ENCODE results near the gene PIGA.
"Not testable (repeated sequence)": the region's sequence is repeated elsewhere in the genome, so short reads cannot be mapped to it uniquely, and the experiment has no call there.

The PIGA gene

GRCh38 chrX:15292861-15293260, 42.5 kb downstream of the PIGA start:
- no peaks in the 10 kb centered on the region for H3K9me3 Mint-ChIP-seq
- H3K4me1 Mint-ChIP-seq = no peaks in the 10 kb centered on the region
- H3K4me3 Mint-ChIP-seq = no peak overlapping the region
- H3K27me3 Mint-ChIP-seq (ENCODE audit: low read depth) = no peaks in the 10 kb centered on the region
- no peak for TF ChIP-seq CTCF (IDR thresholded peaks at IDR 0.05; ENCODE audit: unreplicated experiment in 3 of 3)
- H3K36me3 Mint-ChIP-seq (ENCODE audit: low read depth) = no peaks in the 10 kb centered on the region
- H3K27ac Mint-ChIP-seq = no peak overlapping the region

- Mint-ChIP-seq H3K4me1 (no peaks in the 10 kb centered on the region), H3K36me3 (ENCODE audit: low read depth) (no peaks in the 10 kb centered on the region), H3K27ac (peak overlapping the region in 1 of 3 experiments; percentile 16), H3K4me3 (no peak overlapping the region), H3K27me3 (ENCODE audit: low read depth) (no peaks in the 10 kb centered on the region), H3K9me3 (peaks cover 6% of the 10 kb centered on the region)
- TF ChIP-seq CTCF (IDR thresholded peaks at IDR 0.05; ENCODE audit: unreplicated experiment in 3 of 3) = no peak
Observed at GRCh38 chrX:15277604-15278003, 57.7 kb downstream of the PIGA start.

- Mint-ChIP-seq H3K9me3 (no peaks in the 10 kb centered on the region), H3K27me3 (ENCODE audit: low read depth) (no peaks in the 10 kb centered on the region), H3K27ac (no peak overlapping the region), H3K4me1 (peaks cover 6% of the 10 kb centered on the region), H3K36me3 (ENCODE audit: low read depth) (no peaks in the 10 kb centered on the region), H3K4me3 (no peak overlapping the region)
- TF ChIP-seq CTCF (IDR thresholded peaks at IDR 0.05; ENCODE audit: unreplicated experiment in 3 of 3) = no peak
Observed at GRCh38 chrX:15274946-15275345, 60.4 kb downstream of the PIGA start.

GRCh38 chrX:15273275-15273674, 62.0 kb downstream of the PIGA start:
- not testable (repeated sequence) for H3K4me3 Mint-ChIP-seq; H3K27ac Mint-ChIP-seq; H3K27me3 Mint-ChIP-seq (ENCODE audit: low read depth); H3K36me3 Mint-ChIP-seq (ENCODE audit: low read depth); H3K9me3 Mint-ChIP-seq
- H3K4me1 Mint-ChIP-seq = peaks cover 11% of the 10 kb centered on the region

- no peak for TF ChIP-seq CTCF (IDR thresholded peaks at IDR 0.05; ENCODE audit: unreplicated experiment in 3 of 3)
- H3K27ac Mint-ChIP-seq = peak overlapping the region in 2 of 3 experiments; percentile 4 to 22
- H3K36me3 Mint-ChIP-seq (ENCODE audit: low read depth) = no peaks in the 10 kb centered on the region
- no peak overlapping the region for H3K4me3 Mint-ChIP-seq
- no peaks in the 10 kb centered on the region for H3K9me3 Mint-ChIP-seq
- H3K4me1 Mint-ChIP-seq = peaks cover 11% of the 10 kb centered on the region
- no peaks in the 10 kb centered on the region for H3K27me3 Mint-ChIP-seq (ENCODE audit: low read depth)
Observed at GRCh38 chrX:15271757-15272156, 63.6 kb downstream of the PIGA start.

GRCh38 chrX:15269618-15270521, 65.5 kb downstream of the PIGA start, which contains the start of gene ASB9:
TSS of gene ASB9 (minus strand) at chrX:15270083. CDS start at chrX:15269874, 209 bp downstream.
- H3K4me1 Mint-ChIP-seq = peaks cover 11% of the 10 kb centered on the region
- no peak for TF ChIP-seq CTCF (IDR thresholded peaks at IDR 0.05; ENCODE audit: unreplicated experiment in 3 of 3)
- H3K27ac Mint-ChIP-seq = peak within 1 kb of the TSS; percentile 68 to 93 (median 78)
- H3K27me3 Mint-ChIP-seq (ENCODE audit: low read depth) = no peaks in the 10 kb centered on the region
- H3K36me3 Mint-ChIP-seq (ENCODE audit: low read depth) = no peaks in the 10 kb centered on the region
- peaks cover 3% of the 10 kb centered on the region for H3K9me3 Mint-ChIP-seq
- peak within 1 kb of the TSS; percentile 13 to 68 (median 53) for H3K4me3 Mint-ChIP-seq
